Stimulated activated CD8-positive, alpha-beta memory T cell treated with anti-CD3 and anti-CD28 coated beads, Interleukin-15, amount 100 ng/mL, for 24 hours (primary cell): ENCODE data around the gene ZNF423.

Experiments used
- DNase-seq: peaks from one replicate; pipeline ENCODE4 v3.0.0-alpha.2; 2020; ENCODE audit warnings: low read depth

The ZNF423 gene

GRCh38 chr16:49471038-49471727, 384.7 kb downstream of the ZNF423 start:
- DNase-seq, result no peak

GRCh38 chr16:49470513-49470991, 385.4 kb downstream of the ZNF423 start:
- no peak for DNase-seq

GRCh38 chr16:49469930-49470451, 385.9 kb downstream of the ZNF423 start:
- DNase-seq, result no peak

- DNase-seq, result no peak
Measured at GRCh38 chr16:49469311-49469670, 386.6 kb downstream of the ZNF423 start.

- no peak for DNase-seq
Measured at GRCh38 chr16:49468611-49469310, 387.2 kb downstream of the ZNF423 start.

- no peak for DNase-seq
Measured at GRCh38 chr16:49467540-49468372, 388.2 kb downstream of the ZNF423 start.

- no peak for DNase-seq
Measured at GRCh38 chr16:49466881-49467280, 389.0 kb downstream of the ZNF423 start.

- no peak for DNase-seq
Measured at GRCh38 chr16:49466529-49466831, 389.4 kb downstream of the ZNF423 start.

GRCh38 chr16:49465661-49466528, 390.0 kb downstream of the ZNF423 start:
- no peak for DNase-seq

- DNase-seq, result no peak
Measured at GRCh38 chr16:49464877-49465504, 390.9 kb downstream of the ZNF423 start.

- no peak for DNase-seq
Measured at GRCh38 chr16:49464093-49464492, 391.8 kb downstream of the ZNF423 start.

GRCh38 chr16:49463529-49463928, 392.4 kb downstream of the ZNF423 start:
- DNase-seq, result no peak

GRCh38 chr16:49462989-49463371, 392.9 kb downstream of the ZNF423 start:
- DNase-seq, result no peak

- DNase-seq, result no peak
Measured at GRCh38 chr16:49462362-49462988, 393.4 kb downstream of the ZNF423 start.

- no peak for DNase-seq
Measured at GRCh38 chr16:49461517-49461951, 394.4 kb downstream of the ZNF423 start.

GRCh38 chr16:49460786-49461470, 395.0 kb downstream of the ZNF423 start:
- no peak for DNase-seq

GRCh38 chr16:49459953-49460735, 395.8 kb downstream of the ZNF423 start:
- no peak for DNase-seq

GRCh38 chr16:49458656-49459445, 397.1 kb downstream of the ZNF423 start:
- no peak for DNase-seq
